Measurements from ENCODE around the gene REEP1. TPM values are rescaled to one million over a fixed set of nuclear protein-coding genes. Genes with fewer than 3 reads are reported as not detected.

Gene REEP1
- total and polyA plus RNA-seq, 7 donors, result 0.23 to 98.0 (median 44.9) TPM

DNA sequence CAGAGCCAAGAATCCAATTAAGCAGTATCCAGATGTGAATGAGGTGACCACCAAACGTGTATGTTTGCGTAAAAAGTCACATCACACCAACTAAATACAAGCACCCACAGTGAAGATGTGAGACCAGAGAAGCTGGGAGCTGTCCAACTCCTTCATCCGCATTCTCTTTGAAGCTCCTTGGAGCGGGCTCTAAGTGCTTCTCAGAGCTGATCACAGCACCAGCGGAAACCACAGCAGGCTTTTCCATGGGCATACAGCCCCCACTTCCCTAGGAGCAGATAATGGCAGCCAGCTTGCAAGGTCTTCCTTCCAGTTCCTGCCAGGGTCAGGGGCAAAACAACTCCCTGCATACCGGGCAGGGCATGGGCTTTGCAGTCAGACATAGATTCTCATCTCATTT lies 36.4 kb downstream of the REEP1 start:
- Histone ChIP-seq H3K27me3 (no peaks in the 10 kb centered on the region), H3K4me3 (no peak overlapping the region), H3K36me3 (no peaks in the 10 kb centered on the region), H3K27ac (peak overlapping the region; percentile 67 to 82 (median 78)), H3K9me3 (no peaks in the 10 kb centered on the region), H3K4me1 (peaks cover 0 to 83% (median 78%) of the 10 kb centered on the region in 4 donors)
- TF ChIP-seq POLR2A (IDR thresholded peaks at IDR 0.05), result no peak
- peak in 1 of 4 donors; percentile 9 for TF ChIP-seq POLR2AphosphoS5 (IDR thresholded peaks at IDR 0.05)
- DNase-seq, result peak; percentile 79
- 71 to 87% methylated on average over 6 of the region's 6 CpGs for WGBS, 2 donors
- intact Hi-C loops (cut with DNase I), result no loop called here

DNA sequence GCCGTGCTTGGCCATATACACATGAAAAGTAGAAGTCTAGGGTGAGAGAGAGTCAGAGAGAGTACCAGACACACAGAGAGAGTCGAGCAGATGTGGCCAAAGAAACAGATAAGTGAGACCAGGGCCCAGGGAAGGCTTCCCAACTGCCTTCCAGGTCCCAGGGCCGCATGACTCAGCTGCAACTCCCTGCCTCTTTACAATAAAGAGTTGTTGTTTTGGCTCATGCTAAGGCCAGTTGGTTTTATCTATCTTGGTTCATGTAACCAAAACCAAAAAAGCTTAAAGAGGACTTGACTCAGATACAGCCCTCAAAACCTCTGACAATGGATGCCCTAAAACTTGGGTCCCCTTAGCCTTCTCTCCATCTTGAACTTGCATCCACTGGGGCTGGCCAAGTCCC lies 36.9 kb downstream of the REEP1 start:
- Histone ChIP-seq H3K27ac (peak overlapping the region; percentile 67 to 82 (median 78)), H3K9me3 (no peaks in the 10 kb centered on the region), H3K27me3 (no peaks in the 10 kb centered on the region), H3K4me1 (peaks cover 0 to 79% (median 76%) of the 10 kb centered on the region in 4 donors), H3K36me3 (no peaks in the 10 kb centered on the region), H3K4me3 (no peak overlapping the region)
- intact Hi-C loops (cut with DNase I), result no loop called here
- DNase-seq, result no peak
- TF ChIP-seq, protein P1, sequence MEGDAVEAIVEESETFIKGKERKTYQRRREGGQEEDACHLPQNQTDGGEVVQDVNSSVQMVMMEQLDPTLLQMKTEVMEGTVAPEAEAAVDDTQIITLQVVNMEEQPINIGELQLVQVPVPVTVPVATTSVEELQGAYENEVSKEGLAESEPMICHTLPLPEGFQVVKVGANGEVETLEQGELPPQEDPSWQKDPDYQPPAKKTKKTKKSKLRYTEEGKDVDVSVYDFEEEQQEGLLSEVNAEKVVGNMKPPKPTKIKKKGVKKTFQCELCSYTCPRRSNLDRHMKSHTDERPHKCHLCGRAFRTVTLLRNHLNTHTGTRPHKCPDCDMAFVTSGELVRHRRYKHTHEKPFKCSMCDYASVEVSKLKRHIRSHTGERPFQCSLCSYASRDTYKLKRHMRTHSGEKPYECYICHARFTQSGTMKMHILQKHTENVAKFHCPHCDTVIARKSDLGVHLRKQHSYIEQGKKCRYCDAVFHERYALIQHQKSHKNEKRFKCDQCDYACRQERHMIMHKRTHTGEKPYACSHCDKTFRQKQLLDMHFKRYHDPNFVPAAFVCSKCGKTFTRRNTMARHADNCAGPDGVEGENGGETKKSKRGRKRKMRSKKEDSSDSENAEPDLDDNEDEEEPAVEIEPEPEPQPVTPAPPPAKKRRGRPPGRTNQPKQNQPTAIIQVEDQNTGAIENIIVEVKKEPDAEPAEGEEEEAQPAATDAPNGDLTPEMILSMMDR (IDR thresholded peaks at IDR 0.05), result no peak
- WGBS, 2 donors, result 84 to 86% methylated on average over 3 of the region's 3 CpGs

DNA sequence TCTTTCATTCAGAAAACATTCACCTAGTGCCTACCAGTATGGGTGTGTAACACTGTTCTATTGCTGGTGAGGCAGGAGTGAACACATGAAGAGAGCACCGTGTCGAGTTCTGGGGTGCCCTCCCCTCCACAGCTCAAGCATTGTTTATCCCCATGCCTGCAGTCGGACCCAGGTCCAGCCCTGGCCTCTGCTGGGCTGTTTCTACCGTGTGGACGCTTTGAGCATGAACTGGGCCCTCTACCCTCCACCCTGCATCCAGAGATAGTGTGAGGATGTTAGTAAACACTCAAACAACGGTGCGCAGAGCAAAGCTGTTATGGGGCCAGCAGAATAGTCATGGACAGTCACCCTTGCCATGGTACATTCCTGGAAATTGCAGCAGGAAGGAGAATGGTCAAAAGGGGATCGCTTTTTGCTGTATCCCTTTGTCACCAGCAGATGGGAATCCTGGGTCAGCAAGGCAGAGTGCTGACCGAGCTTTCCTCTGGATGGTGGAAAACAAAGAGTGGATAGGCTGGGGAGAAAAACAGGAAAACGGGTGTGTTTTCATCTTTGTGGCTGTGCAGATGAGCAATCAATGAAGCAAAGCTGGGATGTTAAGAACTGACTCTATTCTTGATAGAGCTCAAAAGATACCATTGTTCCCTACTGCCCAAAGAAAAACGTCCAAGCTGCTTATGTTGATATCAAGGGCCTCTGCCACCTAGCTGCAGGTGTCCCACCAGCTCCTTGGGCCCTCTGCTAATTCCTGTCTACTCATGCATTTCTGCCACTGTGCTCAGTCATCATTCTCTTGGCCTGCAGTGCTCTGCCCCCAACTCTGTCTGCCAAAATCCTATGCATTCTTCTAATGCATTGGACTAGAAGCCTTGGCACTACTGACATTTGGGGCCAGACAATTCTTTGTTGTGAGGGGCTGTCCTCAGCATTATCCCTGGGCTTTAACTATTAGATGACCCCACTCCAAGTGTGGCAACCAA lies 38.7 kb downstream of the REEP1 start:
- Histone ChIP-seq H3K4me3 (no peak overlapping the region), H3K4me1 (peaks cover 0 to 77% (median 71%) of the 10 kb centered on the region in 4 donors), H3K9me3 (no peaks in the 10 kb centered on the region), H3K27ac (peak overlapping the region; percentile 69 to 82 (median 78)), H3K36me3 (no peaks in the 10 kb centered on the region), H3K27me3 (no peaks in the 10 kb centered on the region)
- TF ChIP-seq, protein P1 (IDR thresholded peaks at IDR 0.05), result peak in 1 of 4 experiments; percentile 29
- TF ChIP-seq EP300 (IDR thresholded peaks at IDR 0.05), result no peak
- intact Hi-C loops (cut with DNase I), result loop anchor here (2.0 to 5.0 kb wide), 3 partner anchors 39 to 76 kb away; partner anchors contain the start of gene REEP1
- 55 to 63% methylated on average over 11 of the region's 11 CpGs for WGBS, 2 donors
- no peak for DNase-seq

DNA sequence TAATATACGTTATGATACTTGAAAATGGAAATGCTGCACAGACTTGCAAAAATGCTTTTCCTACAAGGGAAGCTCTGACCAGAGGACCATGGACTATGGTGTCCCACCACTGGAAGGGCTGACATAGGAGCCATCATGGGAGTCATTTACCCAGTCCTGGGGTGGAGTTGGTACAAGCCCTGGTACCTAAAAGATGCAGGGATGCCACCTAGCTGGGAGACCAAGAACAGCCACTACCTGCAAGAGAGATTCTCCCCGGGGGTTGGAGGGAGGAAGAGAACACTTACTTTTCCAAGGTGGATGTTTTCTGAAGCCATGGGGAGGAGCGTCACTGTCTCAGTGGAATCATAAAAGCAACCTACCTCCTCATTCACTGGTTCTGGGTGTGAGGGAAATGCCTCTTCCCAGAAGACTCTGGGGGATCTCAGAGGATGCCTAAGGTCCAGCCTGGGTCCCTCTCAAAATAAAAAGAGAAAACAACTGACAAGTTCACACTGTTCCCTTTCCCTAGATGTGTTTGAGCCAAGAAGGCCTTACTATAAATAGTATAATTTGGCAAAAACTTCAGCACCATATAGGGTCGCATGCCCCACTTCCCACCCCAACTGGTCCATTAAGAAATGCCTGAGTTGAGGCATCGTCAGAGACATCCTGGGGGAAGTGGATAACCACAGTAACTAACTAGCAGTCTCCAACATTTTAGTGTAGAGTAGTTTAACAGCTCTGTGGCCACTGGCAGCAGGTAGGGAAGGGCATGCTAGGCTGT lies 39.9 kb downstream of the REEP1 start:
- H3K4me3 ChIP-seq, result no peak overlapping the region
- DNase-seq, result peak; percentile 77
- H3K36me3 ChIP-seq, result no peaks in the 10 kb centered on the region
- no peaks in the 10 kb centered on the region for H3K27me3 ChIP-seq
- 70 to 84% methylated on average over 5 of the region's 5 CpGs for WGBS, 2 donors
- H3K9me3 ChIP-seq, result no peaks in the 10 kb centered on the region
- TF ChIP-seq POLR2AphosphoS5 (IDR thresholded peaks at IDR 0.05), result peak; percentile 28 to 66 (median 54)
- TF ChIP-seq POLR2A (IDR thresholded peaks at IDR 0.05), result no peak
- TF ChIP-seq, protein P1 (IDR thresholded peaks at IDR 0.05), result peak in 2 of 4 experiments; percentile 25 to 32
- peak in 2 of 4 donors; percentile 63 to 77 for TF ChIP-seq EP300 (IDR thresholded peaks at IDR 0.05)
- peak overlapping the region; percentile 69 to 82 (median 78) for H3K27ac ChIP-seq
- H3K4me1 ChIP-seq, result peaks cover 0 to 84% (median 76%) of the 10 kb centered on the region in 4 donors
- intact Hi-C loops (cut with DNase I), result loop anchor here (2.0 to 5.0 kb wide), 3 partner anchors 40 to 75 kb away; partner anchors contain the start of gene REEP1

DNA sequence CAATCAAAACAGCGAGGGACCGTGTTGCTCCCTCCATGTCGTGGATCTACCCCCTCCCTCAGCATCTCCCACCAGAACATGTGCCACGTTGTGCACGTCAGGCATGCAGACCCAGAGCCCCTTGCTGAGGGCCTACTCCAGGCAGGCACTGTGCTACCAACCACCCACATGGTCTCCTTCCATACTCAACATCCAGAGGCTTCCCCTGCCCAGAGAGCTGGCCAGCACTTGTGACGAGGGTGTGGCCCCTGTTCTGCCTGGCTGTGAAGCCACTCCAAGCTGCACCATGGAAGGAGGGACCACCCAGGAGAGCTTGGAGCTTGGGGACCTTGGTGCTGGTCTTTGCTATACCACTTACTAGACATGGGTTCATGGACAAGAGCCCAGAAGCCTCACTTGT lies 40.5 kb downstream of the REEP1 start:
- Histone ChIP-seq H3K9me3 (no peaks in the 10 kb centered on the region), H3K36me3 (no peaks in the 10 kb centered on the region), H3K27me3 (no peaks in the 10 kb centered on the region), H3K4me3 (no peak overlapping the region), H3K4me1 (peaks cover 0 to 82% (median 74%) of the 10 kb centered on the region in 4 donors), H3K27ac (peak overlapping the region; percentile 69 to 82 (median 78))
- WGBS, 2 donors, result 93% methylated on average over 6 of the region's 6 CpGs
- no peak for TF ChIP-seq EP300 (IDR thresholded peaks at IDR 0.05)
- no peak for TF ChIP-seq POLR2AphosphoS5 (IDR thresholded peaks at IDR 0.05)
- no peak for TF ChIP-seq POLR2A (IDR thresholded peaks at IDR 0.05)
- TF ChIP-seq, protein P1 (IDR thresholded peaks at IDR 0.05), result no peak
- intact Hi-C loops (cut with DNase I), result loop anchor here (5.0 kb wide), 2 partner anchors 40 to 70 kb away; partner anchors contain the start of gene REEP1
- no peak for DNase-seq
